Ovary (tissue), 3 donors: ENCODE measurements around the gene SLC10A3.

Experiments
- CTCF ChIP-seq, 3 donors: fragments of 450-650 bp in 2 of 3; fragments of 200-600 bp in 1 of 3; IDR thresholded peaks; one replicate each; pipeline versions ENCODE4 v1.5.1 to v1.8.0; 2016 to 2022; ENCODE audit warnings: antibody characterized with exemption in 3 of 3, mild to moderate bottlenecking in 1 of 3
- EP300 ChIP-seq: sonication (generic); formaldehyde crosslinking; IDR thresholded peaks from one replicate; pipeline ENCODE4 v1.6.1; 2017; ENCODE audit warnings: antibody characterized with exemption
- POLR2A ChIP-seq: fragments of 450-650 bp; IDR thresholded peaks from one replicate; pipeline ENCODE4 v1.6.1; 2017; ENCODE audit warnings: antibody characterized with exemption, mild to moderate bottlenecking, moderate library complexity
- donor health status: DM: no; HTN: no; CAD: no.

- TF ChIP-seq POLR2A (no peak), CTCF (IDR thresholded peaks at IDR 0.05) (no peak), EP300 (no peak)
Observed at GRCh38 chrX:154473683-154474082, 16.7 kb downstream of the SLC10A3 start.
